Mucosa of stomach (tissue), 1 donor: ENCODE data around the gene TIAM2.
"Not testable (repeated sequence)": the region's sequence is repeated elsewhere in the genome, so short reads cannot be mapped to it uniquely, and the experiment has no call there.

Experiments
- H3K27me3 ChIP-seq: one replicate; pipeline ENCODE4 v1.7.0; 2013; ENCODE audit warnings: mild to moderate bottlenecking, low read length; ENCODE audit not compliant: control insufficient read depth, insufficient read depth
- H3K36me3 ChIP-seq: one replicate; pipeline ENCODE4 v1.7.0; 2013; ENCODE audit warnings: low read length; ENCODE audit not compliant: control insufficient read depth, insufficient read depth
- H3K4me1 ChIP-seq: one replicate; pipeline ENCODE4 v1.7.0; 2013; ENCODE audit warnings: mild to moderate bottlenecking, low read length; ENCODE audit not compliant: control insufficient read depth, insufficient read depth
- H3K4me3 ChIP-seq: one replicate; pipeline ENCODE4 v1.7.0; 2013; ENCODE audit warnings: low read length
- H3K9ac ChIP-seq: one replicate; pipeline ENCODE4 v1.7.0; 2013; ENCODE audit warnings: mild to moderate bottlenecking, low read length, moderate library complexity
- H3K9me3 ChIP-seq: one replicate; pipeline ENCODE4 v1.7.0; 2013; ENCODE audit warnings: mild to moderate bottlenecking, low read length, moderate library complexity; ENCODE audit not compliant: control insufficient read depth
- donor health status: Pancreatic carcinoma.

Gene TIAM2

DNA sequence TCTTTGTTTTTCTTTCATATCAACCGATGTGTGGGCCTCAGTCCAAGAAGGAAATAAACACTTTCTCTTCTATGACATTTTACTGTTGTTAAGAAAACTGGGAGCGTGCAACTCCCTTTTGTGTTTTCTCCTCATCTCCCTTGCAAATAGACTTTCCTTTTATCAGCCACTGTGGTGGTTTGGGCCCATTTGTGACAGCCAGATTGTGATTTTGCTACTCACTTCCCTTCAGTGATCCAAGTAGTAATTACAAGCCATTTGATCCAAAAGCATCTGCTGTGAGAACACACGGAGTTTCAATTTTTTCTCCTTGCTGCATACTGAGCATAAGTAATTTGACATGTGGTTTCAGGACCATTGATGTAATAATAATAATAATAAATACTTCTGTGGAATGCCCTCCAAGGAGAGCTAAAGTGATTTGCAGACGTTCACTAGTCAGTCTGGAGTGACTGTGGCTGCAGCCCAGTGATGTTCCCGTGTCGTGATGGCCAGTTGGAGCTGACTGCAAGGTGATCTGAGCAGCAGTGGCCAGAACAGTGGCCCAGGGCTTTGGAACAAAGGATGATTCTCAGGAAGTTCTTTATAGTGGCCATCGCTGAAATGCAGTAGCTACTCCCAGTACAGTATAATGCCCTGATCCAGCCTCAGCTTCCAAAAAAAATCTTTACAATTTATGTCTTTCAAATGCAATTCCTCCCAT is 176.8 kb downstream of the TIAM2 start:
- Histone ChIP-seq H3K4me3 (no peak overlapping the region), H3K9me3 (no peaks in the 10 kb centered on the region), H3K27me3 (no peaks in the 10 kb centered on the region), H3K9ac (no peak overlapping the region), H3K4me1 (peaks cover 15% of the 10 kb centered on the region), H3K36me3 (no peaks in the 10 kb centered on the region)

DNA sequence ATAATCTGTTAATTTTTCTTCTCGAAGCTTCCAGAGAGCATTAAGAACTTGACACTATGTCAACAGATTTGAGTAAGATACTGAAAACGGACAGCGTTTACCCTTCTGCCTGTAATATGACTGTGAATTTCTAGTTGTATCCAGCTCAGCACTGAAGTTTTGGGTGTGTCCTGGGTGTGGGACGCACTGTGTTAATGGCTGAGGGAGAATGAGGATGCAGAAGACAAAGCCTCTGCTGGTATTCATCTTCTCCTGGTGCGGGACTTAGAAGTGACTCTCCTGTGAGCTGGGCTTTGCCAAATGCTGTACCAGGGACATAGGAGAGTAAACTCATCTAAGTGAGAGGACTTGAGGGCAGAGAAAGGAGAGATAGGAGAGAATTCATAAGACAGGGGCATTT is 178.4 kb downstream of the TIAM2 start:
- no peak overlapping the region for H3K4me3 ChIP-seq
- no peaks in the 10 kb centered on the region for H3K27me3 ChIP-seq
- no peaks in the 10 kb centered on the region for H3K36me3 ChIP-seq
- peaks cover 15% of the 10 kb centered on the region for H3K4me1 ChIP-seq
- no peaks in the 10 kb centered on the region for H3K9me3 ChIP-seq
- no peak overlapping the region for H3K9ac ChIP-seq

GRCh38 chr6:155174576-155175211 is 179.6 kb downstream of the TIAM2 start:
- H3K27me3 ChIP-seq: no peaks in the 10 kb centered on the region
- no peaks in the 10 kb centered on the region for H3K36me3 ChIP-seq
- no peaks in the 10 kb centered on the region for H3K9me3 ChIP-seq
- H3K9ac ChIP-seq: no peak overlapping the region
- no peak overlapping the region for H3K4me3 ChIP-seq
- H3K4me1 ChIP-seq: peaks cover 15% of the 10 kb centered on the region

DNA sequence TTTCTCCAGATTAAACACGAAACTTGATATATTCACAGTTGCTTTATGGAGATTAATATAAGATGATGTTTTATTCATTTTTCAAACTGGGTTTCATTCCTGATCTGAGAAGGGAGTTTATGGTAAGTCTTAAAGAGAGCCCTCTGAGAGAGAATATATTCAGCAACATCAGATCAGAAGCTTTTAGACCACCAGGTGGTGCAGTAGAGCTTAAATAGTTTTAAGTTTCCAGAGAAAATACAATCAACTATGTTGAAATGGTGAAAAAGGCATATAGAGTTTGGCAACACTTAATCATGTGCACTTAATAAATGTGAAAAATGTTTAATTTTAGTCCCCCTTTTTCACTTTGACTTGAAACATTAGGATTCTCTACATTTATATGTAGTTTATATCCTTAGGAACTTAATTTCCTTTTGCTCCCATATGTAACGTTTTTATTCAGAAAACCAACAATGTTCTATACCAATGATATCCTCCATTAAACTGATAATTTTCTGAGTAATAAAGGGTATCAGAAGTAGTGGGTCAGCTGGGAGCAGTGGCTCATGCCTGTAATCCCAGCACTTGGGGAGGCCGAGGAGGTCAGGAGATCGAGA is 182.3 kb downstream of the TIAM2 start:
- Histone ChIP-seq H3K36me3 (no peaks in the 10 kb centered on the region), H3K9me3 (no peaks in the 10 kb centered on the region), H3K27me3 (no peaks in the 10 kb centered on the region), H3K4me3 (no peak overlapping the region), H3K9ac (no peak overlapping the region), H3K4me1 (no peaks in the 10 kb centered on the region)

DNA sequence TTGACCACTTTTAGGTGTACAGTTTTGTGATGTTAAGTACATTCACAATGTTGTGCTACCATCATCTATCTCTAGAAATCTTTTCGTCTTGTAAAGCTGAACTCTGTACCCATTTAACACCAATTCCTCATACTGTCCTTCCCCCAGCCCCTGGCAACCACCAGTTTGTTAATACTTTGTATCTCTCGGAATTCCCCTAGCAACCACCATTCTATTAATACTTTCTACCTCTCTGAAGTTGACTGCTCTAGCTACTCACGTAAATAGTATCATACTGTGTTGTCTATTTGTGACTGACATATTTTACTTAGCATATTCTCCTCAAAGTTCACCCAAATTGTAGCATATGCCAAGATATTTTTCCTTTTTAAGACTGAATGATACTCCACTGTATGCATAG is 186.4 kb downstream of the TIAM2 start:
- Histone ChIP-seq H3K9me3 (no peaks in the 10 kb centered on the region), H3K36me3 (no peaks in the 10 kb centered on the region), H3K4me3 (no peak overlapping the region), H3K9ac (no peak overlapping the region), H3K27me3 (no peaks in the 10 kb centered on the region), H3K4me1 (peaks cover 5% of the 10 kb centered on the region)

DNA sequence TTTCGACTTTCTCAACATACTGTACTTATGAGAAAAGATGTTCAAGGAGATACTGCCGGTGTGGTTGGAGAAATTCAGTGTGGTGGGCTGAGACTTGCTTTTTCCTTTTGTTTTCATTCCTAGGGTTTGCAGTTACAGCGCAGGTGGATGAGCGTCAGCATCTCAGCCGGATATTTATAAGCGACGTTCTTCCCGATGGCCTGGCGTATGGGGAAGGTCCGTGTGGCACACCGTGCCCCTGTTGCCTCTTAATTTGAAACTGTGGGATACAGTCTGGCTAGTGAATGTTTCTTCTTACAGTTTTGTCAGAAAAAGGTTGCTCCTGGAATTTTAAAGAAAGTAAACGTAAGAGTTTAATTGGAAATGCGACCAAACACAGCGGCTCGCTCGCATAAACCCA is 187.0 kb downstream of the TIAM2 start:
- no peaks in the 10 kb centered on the region for H3K36me3 ChIP-seq
- H3K27me3 ChIP-seq: no peaks in the 10 kb centered on the region
- H3K4me3 ChIP-seq: no peak overlapping the region
- H3K4me1 ChIP-seq: peaks cover 5% of the 10 kb centered on the region
- H3K9ac ChIP-seq: no peak overlapping the region
- H3K9me3 ChIP-seq: no peaks in the 10 kb centered on the region

DNA sequence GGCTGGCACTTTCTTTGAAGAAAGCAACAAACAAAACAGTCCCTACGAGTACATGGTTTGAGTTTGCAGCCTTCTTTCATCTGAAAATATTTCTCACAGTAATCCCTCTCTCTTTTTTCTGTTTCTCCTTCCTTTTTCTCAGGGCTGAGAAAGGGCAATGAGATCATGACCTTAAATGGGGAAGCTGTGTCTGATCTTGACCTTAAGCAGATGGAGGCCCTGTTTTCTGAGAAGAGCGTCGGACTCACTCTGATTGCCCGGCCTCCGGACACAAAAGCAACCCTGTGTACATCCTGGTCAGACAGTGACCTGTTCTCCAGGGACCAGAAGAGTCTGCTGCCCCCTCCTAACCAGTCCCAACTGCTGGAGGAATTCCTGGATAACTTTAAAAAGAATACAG is 188.0 kb downstream of the TIAM2 start:
- Histone ChIP-seq H3K36me3 (no peaks in the 10 kb centered on the region), H3K4me3 (no peak overlapping the region), H3K27me3 (no peaks in the 10 kb centered on the region), H3K4me1 (peaks cover 5% of the 10 kb centered on the region), H3K9ac (no peak overlapping the region), H3K9me3 (no peaks in the 10 kb centered on the region)

- peaks cover 13% of the 10 kb centered on the region for H3K4me1 ChIP-seq
These were observed 189.9 kb downstream of the TIAM2 start for GRCh38 chr6:155185041-155185440.

DNA sequence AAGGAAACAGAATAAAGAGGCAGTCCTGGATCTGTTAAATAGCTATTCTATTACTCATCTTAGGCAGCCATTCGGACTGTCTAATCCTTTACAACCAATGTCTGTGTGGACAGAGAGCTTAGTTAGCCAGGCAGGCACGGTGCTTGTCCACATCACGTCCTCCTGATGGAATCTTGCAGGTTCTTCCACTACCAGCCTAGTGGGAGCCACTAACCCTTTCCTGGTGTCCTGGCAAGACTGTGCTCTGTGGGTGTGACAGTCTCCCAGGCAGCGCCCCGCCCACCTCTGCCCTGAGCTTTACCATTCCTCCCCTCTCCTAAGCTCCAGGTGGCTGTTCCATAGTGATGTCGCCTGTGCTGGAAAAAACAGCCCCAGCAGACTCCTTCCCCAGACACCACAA is 190.4 kb downstream of the TIAM2 start:
- H3K27me3 ChIP-seq: no peaks in the 10 kb centered on the region
- H3K4me3 ChIP-seq: no peak overlapping the region
- H3K36me3 ChIP-seq: no peaks in the 10 kb centered on the region
- H3K4me1 ChIP-seq: peaks cover 13% of the 10 kb centered on the region
- H3K9ac ChIP-seq: no peak overlapping the region
- H3K9me3 ChIP-seq: no peaks in the 10 kb centered on the region

More at GRCh38 chr6:155185041-155185440, 189.9 kb downstream of the TIAM2 start:
- not testable (repeated sequence) for H3K36me3 ChIP-seq, H3K9me3 ChIP-seq, H3K9ac ChIP-seq, H3K4me3 ChIP-seq, H3K27me3 ChIP-seq

- no peaks in the 10 kb centered on the region for H3K9me3 ChIP-seq
- H3K4me3 ChIP-seq: no peak overlapping the region
- no peaks in the 10 kb centered on the region for H3K27me3 ChIP-seq
- peaks cover 13% of the 10 kb centered on the region for H3K4me1 ChIP-seq
- H3K36me3 ChIP-seq: no peaks in the 10 kb centered on the region
- no peak overlapping the region for H3K9ac ChIP-seq
These were observed 191.0 kb downstream of the TIAM2 start for GRCh38 chr6:155186052-155186658.

GRCh38 chr6:155187106-155187505 is 192.0 kb downstream of the TIAM2 start:
- H3K9me3 ChIP-seq: no peaks in the 10 kb centered on the region
- no peaks in the 10 kb centered on the region for H3K27me3 ChIP-seq
- peaks cover 13% of the 10 kb centered on the region for H3K4me1 ChIP-seq
- H3K4me3 ChIP-seq: no peak overlapping the region
- no peak overlapping the region for H3K9ac ChIP-seq
- no peaks in the 10 kb centered on the region for H3K36me3 ChIP-seq

- Histone ChIP-seq H3K9me3 (no peaks in the 10 kb centered on the region), H3K27me3 (no peaks in the 10 kb centered on the region), H3K9ac (no peak overlapping the region), H3K4me3 (no peak overlapping the region), H3K36me3 (no peaks in the 10 kb centered on the region), H3K4me1 (peaks cover 13% of the 10 kb centered on the region)
These were observed 193.0 kb downstream of the TIAM2 start for GRCh38 chr6:155187994-155188706.
